ENCODE results near the gene IFT81. TPM values are rescaled to one million over a fixed set of nuclear protein-coding genes. Genes with fewer than 3 reads are reported as not detected.

Gene IFT81
- total and polyA plus RNA-seq, 2 experiments from 2014 or later = 17.5 to 22.3 TPM

GRCh38 chr12:110104188-110105094 is 19.7 kb upstream of the IFT81 start:
- peak overlapping the region; percentile 67; the same call in 1 of the 2 replicates for H2AFZ ChIP-seq
- no peak overlapping the region for H3K27ac ChIP-seq (ENCODE audit: low read depth)
- no peaks in the 10 kb centered on the region for H3K36me3 ChIP-seq (ENCODE audit: insufficient read depth)
- Mint-ChIP-seq H3K27me3 (ENCODE audit: insufficient read depth, low read depth, poor library complexity) (peaks cover 4% of the 10 kb centered on the region), H3K36me3 (ENCODE audit: low read depth) (no peaks in the 10 kb centered on the region), H3K27ac (no peak overlapping the region), H3K9me3 (no peaks in the 10 kb centered on the region), H3K4me1 (peaks cover 16% of the 10 kb centered on the region), H3K4me3 (no peak overlapping the region)
- no peaks in the 10 kb centered on the region for H3K4me1 ChIP-seq (ENCODE audit: insufficient read depth)
- DNase-seq (ENCODE audit: low spot score) (no peak), ATAC-seq (no peak)
- H3K4me2 ChIP-seq = no peak overlapping the region
- no peaks in the 10 kb centered on the region; the same call in 1 of the 2 replicates for H3K9me2 ChIP-seq (ENCODE audit: insufficient read depth)
- H3K79me2 ChIP-seq (replicated peaks; ENCODE audit: insufficient read depth) = no peaks in the 10 kb centered on the region
- H3F3A ChIP-seq (replicated peaks; ENCODE audit: low read depth) = no peaks in the 10 kb centered on the region
- no peaks in the 10 kb centered on the region for H3K27me3 ChIP-seq (ENCODE audit: insufficient read depth)
- TF ChIP-seq POLR2AphosphoS5 (IDR thresholded peaks at IDR 0.05; ENCODE audit: low read depth) (no peak), CTCF (conservative IDR thresholded peaks at IDR 0.05; ENCODE audit: low read depth in 2 of 2) (no peak), ZNF331 (CRISPR knock-in tag; IDR thresholded peaks at IDR 0.05; ENCODE audit: low read depth) (no peak), JUNB (IDR thresholded peaks at IDR 0.05; ENCODE audit: unreplicated experiment) (no peak), NANOG (IDR thresholded peaks at IDR 0.05; ENCODE audit: borderline replicate concordance) (no peak), EZH2phosphoT487 (IDR thresholded peaks at IDR 0.05; ENCODE audit: unreplicated experiment) (no peak), CREB1 (CRISPR knock-in tag; IDR thresholded peaks at IDR 0.05; ENCODE audit: low read depth) (no peak), EZH2 (IDR thresholded peaks at IDR 0.05; ENCODE audit: low read depth, unreplicated experiment) (no peak), STAT1 (IDR thresholded peaks at IDR 0.05; ENCODE audit: unreplicated experiment) (no peak), REST (IDR thresholded peaks at IDR 0.05; ENCODE audit: unreplicated experiment) (no peak), ZNF462 (CRISPR knock-in tag; IDR thresholded peaks at IDR 0.05) (no peak), ETS1 (IDR thresholded peaks at IDR 0.05) (no peak), ZNF114 (CRISPR knock-in tag; IDR thresholded peaks at IDR 0.05) (no peak)
- no peaks in the 10 kb centered on the region for H4K20me1 ChIP-seq (replicated peaks; ENCODE audit: insufficient read depth)
- no peak overlapping the region for H3K4me3 ChIP-seq

Measured in GM23338 (cell line).